HepG2 (cell line): ENCODE measurements around the gene OR6X1. TPM values are rescaled to one million over a fixed set of nuclear protein-coding genes. Genes with fewer than 3 reads are reported as not detected.

Source experiments
- ATAC-seq: fragments of 200-7000 bp; cut with Tn5 transposase; 3 replicates; pipeline ENCODE4 v1.9.1; 2020; ENCODE audit warnings: mild to moderate bottlenecking, moderate library complexity
- BruUV-seq: library from RNA; stranded (reverse); fragments of 400-500 nt; replicated peaks from 2 replicates; lab custom pipeline; 2021; lab: Mats Ljungman, UMichigan
- CTCF ChIA-PET: fragments of 300-600 bp; formaldehyde crosslinking; extraction: SDS; loops from one replicate; lab custom pipeline; 2021; ENCODE audit warnings: low total read pairs, inconsistent platforms, low intra/inter-chr PET ratio; lab: Yijun Ruan, JAX
- POLR2A ChIA-PET: fragments of 350-600 bp; sonication (Branson Sonifier 250); formaldehyde crosslinking; loops from one replicate; lab custom pipeline; 2020; ENCODE audit warnings: antibody characterized with exemption, inconsistent platforms; lab: Yijun Ruan, JAX
- DNase-seq: peaks from one replicate; pipeline ENCODE4 v3.0.0-alpha.2; 2015; ENCODE audit warnings: low spot score
- FAIRE-seq: peaks from 3 replicates; lab custom pipeline; 2011; peaks lifted over from hg19 to GRCh38; lab: Jason Lieb, UNC
- H2AFZ ChIP-seq: one replicate; pipeline ENCODE4 v1.6.1; 2011; ENCODE audit warnings: low read length, inconsistent platforms
- H3K27ac ChIP-seq: fragments of 300-600 bp; 3 replicates; pipeline ENCODE4 v1.8.0; 2011; ENCODE audit warnings: mixed run types, mild to moderate bottlenecking, mixed read lengths, low read length, inconsistent platforms; ENCODE audit not compliant: insufficient read depth; ENCODE audit errors: extremely low read length
- H3K27me3 ChIP-seq, 2 experiments: fragments of 200-600 bp in 1 of 2; 2 replicates in 1 of 2; 3 replicates in 1 of 2; pipeline versions ENCODE4 v1.6.0 to v1.8.0; 2011; ENCODE audit warnings: low read length in 2 of 2, mild to moderate bottlenecking in 2 of 2, moderate library complexity in 2 of 2, inconsistent platforms in 1 of 2; ENCODE audit not compliant: insufficient read depth in 2 of 2, control insufficient read depth in 1 of 2
- H3K36me3 ChIP-seq, 2 experiments: fragments of 200-600 bp in 1 of 2; replicated peaks in 1 of 2; 2 replicates in 1 of 2; 3 replicates in 1 of 2; pipeline versions ENCODE4 v1.5.1 to v1.8.0; 2011; ENCODE audit warnings: low read length in 2 of 2, inconsistent platforms in 1 of 2; ENCODE audit not compliant: insufficient read depth in 2 of 2, control insufficient read depth in 1 of 2
- H3K4me1 ChIP-seq: 2 replicates; pipeline ENCODE4 v1.5.1; 2012; ENCODE audit warnings: low read length, inconsistent platforms; ENCODE audit not compliant: insufficient read depth
- H3K4me2 ChIP-seq: 2 replicates; pipeline ENCODE4 v1.6.0; 2011; ENCODE audit warnings: low read depth, low read length, inconsistent platforms
- H3K4me3 ChIP-seq, 3 experiments: fragments of 200-600 bp in 1 of 3; sonication (generic), shearing (Covaris generic) in 1 of 3; replicated peaks in 1 of 3; 2 replicates each; pipeline ENCODE4 v1.5.1; 2011 to 2016; ENCODE audit warnings: low read length in 3 of 3, inconsistent platforms in 2 of 3, low read depth in 2 of 3, mild to moderate bottlenecking in 2 of 3, control low read depth in 1 of 3, mixed read lengths in 1 of 3; ENCODE audit not compliant: insufficient read depth in 1 of 3
- H3K79me2 ChIP-seq: one replicate; pipeline ENCODE4 v1.6.1; 2011; ENCODE audit warnings: low read length, inconsistent platforms; ENCODE audit not compliant: insufficient read depth
- H3K9ac ChIP-seq: 2 replicates; pipeline ENCODE4 v1.6.0; 2011; ENCODE audit warnings: mild to moderate bottlenecking, low read depth, low read length, inconsistent platforms; ENCODE audit not compliant: insufficient read depth
- H3K9me3 ChIP-seq: 2 replicates; pipeline ENCODE4 v1.5.1; 2012; ENCODE audit warnings: mild to moderate bottlenecking, low read length
- H4K20me1 ChIP-seq: 2 replicates; pipeline ENCODE4 v1.6.0; 2011; ENCODE audit warnings: inconsistent platforms, mild to moderate bottlenecking, low read length, moderate library complexity; ENCODE audit not compliant: insufficient read depth
- CREM ChIP-seq, 2 experiments: sonication (generic) in 1 of 2; formaldehyde crosslinking in 1 of 2; IDR thresholded peaks; 2 replicates each; pipeline versions ENCODE4 v1.4.0 to v1.6.1; 2016 to 2020; ENCODE audit warnings: antibody characterized with exemption in 1 of 2, mild to moderate bottlenecking in 1 of 2, missing genetic modification reagents in 1 of 2
- DMAP1 ChIP-seq: IDR thresholded peaks from 2 replicates; pipeline ENCODE4 v1.6.1; 2016
- HOXA9 ChIP-seq: sonication (generic); formaldehyde crosslinking; IDR thresholded peaks from 2 replicates; pipeline ENCODE4 v1.8.1; 2022; ENCODE audit warnings: missing genetic modification reagents, mild to moderate bottlenecking, moderate library complexity, borderline replicate concordance
- NCOA5 ChIP-seq: sonication (generic); formaldehyde crosslinking; IDR thresholded peaks from 2 replicates; pipeline ENCODE4 v1.4.0; 2020; ENCODE audit warnings: missing genetic modification reagents
- NR1H2 ChIP-seq: sonication (generic); formaldehyde crosslinking; IDR thresholded peaks from 2 replicates; pipeline ENCODE4 v1.8.1; 2022; ENCODE audit warnings: low read depth, missing genetic modification reagents, borderline replicate concordance
- PRMT3 ChIP-seq: sonication (generic); formaldehyde crosslinking; IDR thresholded peaks from 2 replicates; pipeline ENCODE4 v1.8.1; 2022; ENCODE audit warnings: low read depth, mild to moderate bottlenecking, moderate library complexity, missing genetic modification reagents, borderline replicate concordance
- RXRA ChIP-seq: sonication (generic); formaldehyde crosslinking; IDR thresholded peaks from 2 replicates; pipeline ENCODE4 v1.5.1; 2020; ENCODE audit warnings: missing genetic modification reagents
- SP140L ChIP-seq: sonication (generic); formaldehyde crosslinking; IDR thresholded peaks from 2 replicates; pipeline ENCODE4 v1.4.0; 2020; ENCODE audit warnings: missing genetic modification reagents, borderline replicate concordance
- TMF1 ChIP-seq: sonication (generic); formaldehyde crosslinking; IDR thresholded peaks from 2 replicates; pipeline ENCODE4 v1.8.1; 2022; ENCODE audit warnings: low read depth, missing genetic modification reagents
- ZNF44 ChIP-seq: sonication (generic); formaldehyde crosslinking; IDR thresholded peaks from 2 replicates; pipeline ENCODE4 v1.5.1; 2020; ENCODE audit warnings: mild to moderate bottlenecking, missing genetic modification reagents
- ZNF550 ChIP-seq: sonication (generic); formaldehyde crosslinking; IDR thresholded peaks from 2 replicates; pipeline ENCODE4 v1.4.0; 2020; ENCODE audit warnings: mild to moderate bottlenecking, missing genetic modification reagents, borderline replicate concordance
- ZNF614 ChIP-seq: IDR thresholded peaks from 2 replicates; pipeline ENCODE4 v1.6.1; 2018; ENCODE audit warnings: missing biosample characterization, missing genetic modification reagents, inconsistent platforms, borderline replicate concordance
- ZNF780A ChIP-seq: sonication (generic); formaldehyde crosslinking; IDR thresholded peaks from 2 replicates; pipeline ENCODE4 v1.8.0; 2022; ENCODE audit warnings: mild to moderate bottlenecking, missing genetic modification reagents, moderate library complexity
- ZNF83 ChIP-seq: sonication (generic); formaldehyde crosslinking; IDR thresholded peaks from 2 replicates; pipeline ENCODE4 v1.4.0; 2020; ENCODE audit warnings: missing genetic modification reagents, mild to moderate bottlenecking, borderline replicate concordance
- ZNF883 ChIP-seq: sonication (generic); formaldehyde crosslinking; IDR thresholded peaks from 2 replicates; pipeline ENCODE4 v1.5.1; 2020; ENCODE audit warnings: mild to moderate bottlenecking, missing genetic modification reagents; ENCODE audit errors: not compliant biosample characterization
- WGBS: methylation state at CpG from one replicate; pipeline ENCODE4 v1.1.6; 2017; ENCODE audit warnings: low lambda C conversion rate; 5-methylcytosine and 5-hydroxymethylcytosine counted together
- in situ Hi-C: cut with HindIII; loops from 2 replicates; pipeline ENCODE4 v1.10.0; 2017; ENCODE audit warnings: low pct_unique_long_range_greater_than_20kb; ENCODE audit not compliant: extremely low pct_ligation_motif_present
- intact Hi-C: fragments of 100-400 bp; cut with micrococcal nuclease; formaldehyde crosslinking; loops from one replicate; pipeline ENCODE4 v1.10.0; 2022; ENCODE audit not compliant: unreplicated experiment
- polyA plus RNA-seq, 8 experiments: library from polyadenylated mRNA; depleted of rRNA in 3 of 8; stranded (reverse) in 7 of 8; unstranded in 1 of 8; fragments of >200 nt; fragmentation: Illumina TruSeq in 4 of 8; extraction: Trizol in 4 of 8; gene quantifications; 2 replicates each; pipeline versions ENCODE4 v1.2.1 to v1.2.3, GENCODE V29; 2011 to 2016; ENCODE audit warnings: low read depth in 4 of 8, missing spikeins in 1 of 8, mixed read lengths in 1 of 8; ENCODE audit not compliant: insufficient read depth in 1 of 8
- total RNA-seq, 5 experiments: library from RNA; depleted of rRNA; stranded (reverse); fragments of >200 nt; fragmentation: Illumina TruSeq; extraction: Trizol; gene quantifications; 2 replicates each; pipeline ENCODE4 v1.2.3, GENCODE V29; 2016; ENCODE audit warnings: low read depth in 1 of 5
- TF ChIP-seq, protein P1 (sequence below): sonication (generic); formaldehyde crosslinking; IDR thresholded peaks from 2 replicates; pipeline ENCODE4 v1.4.0; 2020; ENCODE audit warnings: mild to moderate bottlenecking, missing genetic modification reagents, borderline replicate concordance
- TF ChIP-seq, protein P2 (sequence below): IDR thresholded peaks from 2 replicates; pipeline ENCODE4 v1.6.1; 2016; ENCODE audit warnings: low read depth

The OR6X1 gene
- total and polyA plus RNA-seq, 2 of the 13 experiments (the other 11 are each of a cell fraction or from before 2014, with no cell fraction given), result not detected

DNA sequence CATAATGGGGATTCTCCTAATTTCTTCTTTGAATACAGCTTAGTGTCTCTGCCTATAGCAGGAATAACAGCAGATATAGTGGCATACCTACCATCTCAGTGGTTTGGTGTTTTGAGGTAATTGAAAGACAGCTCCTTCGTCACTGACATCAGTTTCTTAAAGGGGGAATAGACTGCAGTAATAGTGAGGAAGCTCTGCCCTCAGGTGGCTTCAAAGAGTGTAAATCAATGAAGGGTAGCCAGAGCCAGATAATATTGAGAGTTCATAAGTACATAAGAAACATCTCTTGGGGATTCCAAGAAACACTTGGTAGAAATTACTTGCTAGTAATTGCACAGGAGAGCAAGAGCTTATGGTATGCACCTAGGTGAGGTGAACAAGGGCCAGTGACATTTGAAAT, 47.4 kb upstream of the OR6X1 start (continued):
- TF ChIP-seq, protein P1, sequence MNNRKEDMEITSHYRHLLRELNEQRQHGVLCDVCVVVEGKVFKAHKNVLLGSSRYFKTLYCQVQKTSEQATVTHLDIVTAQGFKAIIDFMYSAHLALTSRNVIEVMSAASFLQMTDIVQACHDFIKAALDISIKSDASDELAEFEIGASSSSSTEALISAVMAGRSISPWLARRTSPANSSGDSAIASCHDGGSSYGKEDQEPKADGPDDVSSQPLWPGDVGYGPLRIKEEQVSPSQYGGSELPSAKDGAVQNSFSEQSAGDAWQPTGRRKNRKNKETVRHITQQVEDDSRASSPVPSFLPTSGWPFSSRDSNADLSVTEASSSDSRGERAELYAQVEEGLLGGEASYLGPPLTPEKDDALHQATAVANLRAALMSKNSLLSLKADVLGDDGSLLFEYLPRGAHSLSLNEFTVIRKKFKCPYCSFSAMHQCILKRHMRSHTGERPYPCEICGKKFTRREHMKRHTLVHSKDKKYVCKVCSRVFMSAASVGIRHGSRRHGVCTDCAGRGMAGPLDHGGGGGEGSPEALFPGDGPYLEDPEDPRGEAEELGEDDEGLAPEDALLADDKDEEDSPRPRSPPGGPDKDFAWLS (CRISPR knock-in tag), result no peak
- TF ChIP-seq NR1H2 (CRISPR knock-in tag), result no peak
- no peak for TF ChIP-seq TMF1 (CRISPR knock-in tag)
- no peak for TF ChIP-seq NCOA5 (CRISPR knock-in tag)
- no peak for TF ChIP-seq ZNF44 (CRISPR knock-in tag)
- TF ChIP-seq ZNF614, result no peak
- TF ChIP-seq ZNF83 (CRISPR knock-in tag), result no peak
- TF ChIP-seq ZNF883 (CRISPR knock-in tag), result no peak
- TF ChIP-seq, all 625 proteins: peak for 0

- DNase-seq, result no peak
- Histone ChIP-seq H3K4me2 (no peak overlapping the region), H3K4me1 (no peaks in the 10 kb centered on the region), H3K9me3 (no peaks in the 10 kb centered on the region), H3K4me3 (no peak overlapping the region), H3K9ac (no peak overlapping the region), H2AFZ (no peak overlapping the region), H3K27me3 (no peaks in the 10 kb centered on the region), H3K79me2 (no peaks in the 10 kb centered on the region), H4K20me1 (no peaks in the 10 kb centered on the region), H3K36me3 (no peaks in the 10 kb centered on the region), H3K27ac (no peak overlapping the region)
- TF ChIP-seq ZNF44 (CRISPR knock-in tag), result no peak
- no peak for TF ChIP-seq ZNF550 (CRISPR knock-in tag)
- TF ChIP-seq HOXA9, result no peak
- TF ChIP-seq SP140L (CRISPR knock-in tag), result no peak
- no peak for TF ChIP-seq ZNF883 (CRISPR knock-in tag)
- no peak for TF ChIP-seq CREM (IDR thresholded peaks at IDR 0.05)
- TF ChIP-seq CREM (CRISPR knock-in tag; IDR thresholded peaks at IDR 0.05), result no peak
- no peak for TF ChIP-seq PRMT3 (CRISPR knock-in tag)
- TF ChIP-seq RXRA (CRISPR knock-in tag), result no peak
- no peak for TF ChIP-seq ZNF780A (CRISPR knock-in tag)
- TF ChIP-seq DMAP1 (CRISPR knock-in tag), result no peak
- TF ChIP-seq, protein P2, sequence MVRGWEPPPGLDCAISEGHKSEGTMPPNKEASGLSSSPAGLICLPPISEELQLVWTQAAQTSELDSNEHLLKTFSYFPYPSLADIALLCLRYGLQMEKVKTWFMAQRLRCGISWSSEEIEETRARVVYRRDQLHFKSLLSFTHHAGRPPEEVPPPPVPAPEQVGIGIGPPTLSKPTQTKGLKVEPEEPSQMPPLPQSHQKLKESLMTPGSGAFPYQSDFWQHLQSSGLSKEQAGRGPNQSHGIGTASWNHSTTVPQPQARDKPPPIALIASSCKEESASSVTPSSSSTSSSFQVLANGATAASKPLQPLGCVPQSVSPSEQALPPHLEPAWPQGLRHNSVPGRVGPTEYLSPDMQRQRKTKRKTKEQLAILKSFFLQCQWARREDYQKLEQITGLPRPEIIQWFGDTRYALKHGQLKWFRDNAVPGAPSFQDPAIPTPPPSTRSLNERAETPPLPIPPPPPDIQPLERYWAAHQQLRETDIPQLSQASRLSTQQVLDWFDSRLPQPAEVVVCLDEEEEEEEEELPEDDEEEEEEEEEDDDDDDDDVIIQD (CRISPR knock-in tag), result no peak
- ChIA-PET POLR2A (no interaction called here), CTCF (no interaction called here)
- intact Hi-C loops (no loop called here), in situ Hi-C loops (no loop called here)
- no TSS peak for BruUV-seq
- no peak for ATAC-seq
- 41% methylated on average over 3 of the region's 3 CpGs for WGBS
- FAIRE-seq, result no peak
Observed at GRCh38 chr11:123800036-123800435, 45.7 kb upstream of the OR6X1 start.
